ENCODE data around the gene ROCK2. TPM values are rescaled to one million over a fixed set of nuclear protein-coding genes. Genes with fewer than 3 reads are reported as not detected.

The ROCK2 gene
- total RNA-seq, 3 donors from 2014 or later (not counting 1 experiment from before 2014, with no cell fraction given): 19.9 to 28.2 (median 21.9) TPM

GRCh38 chr2:11196246-11196645, 148.2 kb downstream of the ROCK2 start:
- WGBS (ENCODE audit: insufficient coverage): 100% methylated on average over 1 of the region's 3 CpGs
- Mint-ChIP-seq H3K9me3 (no peaks in the 10 kb centered on the region), H3K4me3 (no peak overlapping the region), H3K36me3 (peaks cover 17% of the 10 kb centered on the region), H3K27ac (no peak overlapping the region), H3K4me1 (no peaks in the 10 kb centered on the region), H3K27me3 (ENCODE audit: low read depth in 2 of 2) (no peaks in the 10 kb centered on the region)
- no peaks in the 10 kb centered on the region for H3K9me3 ChIP-seq (ENCODE audit: control insufficient read depth, insufficient read depth, low read length)
- no peak for ATAC-seq
- DNase-seq: no peak
- no peaks in the 10 kb centered on the region for H3K4me1 ChIP-seq (ENCODE audit: control insufficient read depth, insufficient read depth, low read length)
- no peak overlapping the region for H3K4me3 ChIP-seq (ENCODE audit: low read length)
- no peak overlapping the region for H3K27ac ChIP-seq (ENCODE audit: low read length)
- H3K36me3 ChIP-seq (ENCODE audit: control insufficient read depth, insufficient read depth, low read length): peaks cover 63% of the 10 kb centered on the region
- intact Hi-C loops (cut with micrococcal nuclease): no loop called here
- TF ChIP-seq CTCF (IDR thresholded peaks at IDR 0.05): no peak
- no peaks in the 10 kb centered on the region for H3K27me3 ChIP-seq (ENCODE audit: control insufficient read depth, insufficient read depth, low read length)

- TF ChIP-seq CTCF (IDR thresholded peaks at IDR 0.05): no peak
- Histone ChIP-seq H3K27me3 (ENCODE audit: control insufficient read depth, insufficient read depth, low read length) (no peaks in the 10 kb centered on the region), H3K9me3 (ENCODE audit: control insufficient read depth, insufficient read depth, low read length) (no peaks in the 10 kb centered on the region), H3K4me3 (ENCODE audit: low read length) (no peak overlapping the region), H3K36me3 (ENCODE audit: control insufficient read depth, insufficient read depth, low read length) (peaks cover 31% of the 10 kb centered on the region), H3K4me1 (ENCODE audit: control insufficient read depth, insufficient read depth, low read length) (no peaks in the 10 kb centered on the region), H3K27ac (ENCODE audit: low read length) (no peak overlapping the region)
- ATAC-seq (no peak), DNase-seq (no peak)
- peaks cover under 1% of the 10 kb centered on the region for H3K36me3 Mint-ChIP-seq
- H3K27ac Mint-ChIP-seq: no peak overlapping the region
- no peaks in the 10 kb centered on the region for H3K27me3 Mint-ChIP-seq (ENCODE audit: low read depth in 2 of 2)
- intact Hi-C loops (cut with micrococcal nuclease): no loop called here
- 80% methylated on average over 1 of the region's 2 CpGs for WGBS (ENCODE audit: insufficient coverage)
- no peaks in the 10 kb centered on the region for H3K9me3 Mint-ChIP-seq
- H3K4me1 Mint-ChIP-seq: no peaks in the 10 kb centered on the region
- no peak overlapping the region for H3K4me3 Mint-ChIP-seq
Observed at GRCh38 chr2:11187731-11188130, 156.7 kb downstream of the ROCK2 start.

- Histone ChIP-seq H3K9me3 (ENCODE audit: control insufficient read depth, insufficient read depth, low read length) (no peaks in the 10 kb centered on the region), H3K36me3 (ENCODE audit: control insufficient read depth, insufficient read depth, low read length) (peaks cover 30% of the 10 kb centered on the region), H3K27ac (ENCODE audit: low read length) (no peak overlapping the region), H3K27me3 (ENCODE audit: control insufficient read depth, insufficient read depth, low read length) (no peaks in the 10 kb centered on the region), H3K4me3 (ENCODE audit: low read length) (no peak overlapping the region), H3K4me1 (ENCODE audit: control insufficient read depth, insufficient read depth, low read length) (no peaks in the 10 kb centered on the region)
- DNase-seq (no peak), ATAC-seq (no peak)
- intact Hi-C loops (cut with micrococcal nuclease): no loop called here
- WGBS (ENCODE audit: insufficient coverage): 98% methylated on average over 5 of the region's 7 CpGs
- TF ChIP-seq CTCF (IDR thresholded peaks at IDR 0.05): no peak
- Mint-ChIP-seq H3K4me3 (no peak overlapping the region), H3K36me3 (no peaks in the 10 kb centered on the region), H3K27me3 (ENCODE audit: low read depth in 2 of 2) (no peaks in the 10 kb centered on the region), H3K4me1 (no peaks in the 10 kb centered on the region), H3K27ac (no peak overlapping the region), H3K9me3 (no peaks in the 10 kb centered on the region)
Observed at GRCh38 chr2:11187083-11187619, 157.3 kb downstream of the ROCK2 start.

- no peak for TF ChIP-seq CTCF (IDR thresholded peaks at IDR 0.05)
- ATAC-seq: no peak
- WGBS (ENCODE audit: insufficient coverage): 97% methylated on average over 6 of the region's 6 CpGs
- Histone ChIP-seq H3K27me3 (ENCODE audit: control insufficient read depth, insufficient read depth, low read length) (no peaks in the 10 kb centered on the region), H3K9me3 (ENCODE audit: control insufficient read depth, insufficient read depth, low read length) (no peaks in the 10 kb centered on the region), H3K27ac (ENCODE audit: low read length) (no peak overlapping the region), H3K36me3 (ENCODE audit: control insufficient read depth, insufficient read depth, low read length) (peaks cover 21% of the 10 kb centered on the region), H3K4me3 (ENCODE audit: low read length) (no peak overlapping the region), H3K4me1 (ENCODE audit: control insufficient read depth, insufficient read depth, low read length) (no peaks in the 10 kb centered on the region)
- H3K27me3 Mint-ChIP-seq (ENCODE audit: low read depth in 2 of 2): no peaks in the 10 kb centered on the region
- DNase-seq: no peak
- no peaks in the 10 kb centered on the region for H3K36me3 Mint-ChIP-seq
- H3K4me3 Mint-ChIP-seq: no peak overlapping the region
- no peaks in the 10 kb centered on the region for H3K9me3 Mint-ChIP-seq
- H3K27ac Mint-ChIP-seq: no peak overlapping the region
- H3K4me1 Mint-ChIP-seq: no peaks in the 10 kb centered on the region
- intact Hi-C loops (cut with micrococcal nuclease): no loop called here
Observed at GRCh38 chr2:11186145-11186544, 158.3 kb downstream of the ROCK2 start.
